Measurements from ENCODE around the gene NKD1. TPM values are rescaled to one million over a fixed set of nuclear protein-coding genes. Genes with fewer than 3 reads are reported as not detected.

The NKD1 gene
- total RNA-seq, 1 experiment from 2014 or later = 0.44 TPM

DNA sequence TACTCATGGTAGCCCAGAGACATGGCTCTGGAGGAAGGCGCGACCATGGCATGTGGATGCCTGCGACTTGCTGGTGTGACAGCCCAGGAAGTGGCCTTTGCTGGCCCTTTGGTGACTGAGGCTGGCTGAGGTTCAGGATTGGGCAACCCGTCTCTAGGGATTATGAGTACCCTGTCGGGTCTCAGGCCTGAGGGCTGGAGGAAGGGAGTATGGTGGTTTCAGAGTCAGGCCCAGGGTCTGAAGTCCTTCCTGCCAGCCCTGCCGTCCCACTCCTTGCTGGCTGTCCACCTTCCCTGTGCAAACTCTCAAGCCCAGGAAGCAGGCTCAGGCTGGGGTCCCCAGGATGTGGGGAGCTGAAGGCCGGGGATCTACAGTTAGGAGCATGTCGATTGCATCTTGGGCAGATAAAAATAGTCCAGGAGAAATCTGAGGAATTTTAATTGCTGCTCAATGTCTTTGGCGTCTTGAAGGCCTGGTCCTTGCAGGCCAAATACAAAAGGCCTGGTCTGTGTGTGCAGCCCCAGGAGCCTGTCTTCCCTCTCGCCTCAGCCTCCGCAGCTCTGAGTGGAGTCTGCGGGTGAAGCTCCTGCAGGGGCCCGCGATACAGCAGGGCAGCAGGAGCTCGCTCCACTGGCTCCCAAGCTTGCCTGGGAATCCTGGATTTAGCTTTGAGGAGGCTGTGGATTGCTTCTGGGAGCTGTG, 52.5 kb downstream of the NKD1 start:
- no peaks in the 10 kb centered on the region for H3K9me3 ChIP-seq (ENCODE audit: insufficient read depth, low read depth)
- no TSS peak for BruUV-seq (replicated peaks)
- ChIA-PET CTCF (no interaction called here), POLR2A (ENCODE audit: unreplicated experiment) (no interaction called here)
- H3K27ac ChIP-seq = no peak overlapping the region
- no peaks in the 10 kb centered on the region for H3K36me3 ChIP-seq (ENCODE audit: low read depth)
- H3K9me2 ChIP-seq (ENCODE audit: insufficient read depth) = no peaks in the 10 kb centered on the region
- H3K4me1 ChIP-seq (replicated peaks; ENCODE audit: insufficient read depth) = no peaks in the 10 kb centered on the region
- intact Hi-C loops (cut with micrococcal nuclease; ENCODE audit: unreplicated experiment) = no loop called here
- no peaks in the 10 kb centered on the region for H4K20me1 ChIP-seq (ENCODE audit: insufficient read depth)
- no peak overlapping the region for H2AFZ ChIP-seq
- H3K27me3 ChIP-seq (ENCODE audit: insufficient read depth, low read depth) = no peaks in the 10 kb centered on the region
- no peak overlapping the region for H3K4me2 ChIP-seq
- no peak for DNase-seq
- H3K79me2 ChIP-seq (ENCODE audit: low read depth) = no peaks in the 10 kb centered on the region
- no peak overlapping the region for H3K4me3 ChIP-seq
- TF ChIP-seq EZH2 (IDR thresholded peaks at IDR 0.05; ENCODE audit: low read depth) (no peak), CTCF (conservative IDR thresholded peaks at IDR 0.05) (no peak)
- no peaks in the 10 kb centered on the region for H3F3A ChIP-seq (ENCODE audit: insufficient read depth, low read depth)

- Histone ChIP-seq H2AFZ (no peak overlapping the region), H3K27me3 (ENCODE audit: insufficient read depth, low read depth) (no peaks in the 10 kb centered on the region), H3F3A (ENCODE audit: insufficient read depth, low read depth) (no peaks in the 10 kb centered on the region), H3K4me3 (no peak overlapping the region), H3K9me2 (ENCODE audit: insufficient read depth) (no peaks in the 10 kb centered on the region), H4K20me1 (ENCODE audit: insufficient read depth) (no peaks in the 10 kb centered on the region), H3K36me3 (ENCODE audit: low read depth) (no peaks in the 10 kb centered on the region), H3K79me2 (ENCODE audit: low read depth) (no peaks in the 10 kb centered on the region), H3K4me1 (replicated peaks; ENCODE audit: insufficient read depth) (no peaks in the 10 kb centered on the region), H3K9me3 (ENCODE audit: insufficient read depth, low read depth) (no peaks in the 10 kb centered on the region), H3K27ac (no peak overlapping the region), H3K4me2 (no peak overlapping the region)
- ChIA-PET POLR2A (ENCODE audit: unreplicated experiment) (no interaction called here), CTCF (no interaction called here)
- intact Hi-C loops (cut with micrococcal nuclease; ENCODE audit: unreplicated experiment) = no loop called here
- TF ChIP-seq EZH2 (IDR thresholded peaks at IDR 0.05; ENCODE audit: low read depth) (no peak), CTCF (conservative IDR thresholded peaks at IDR 0.05) (no peak)
- no TSS peak for BruUV-seq (replicated peaks)
- DNase-seq = no peak
Measured at GRCh38 chr16:50601341-50601740, 53.1 kb downstream of the NKD1 start.

- no peak overlapping the region for H2AFZ ChIP-seq
- no peak overlapping the region for H3K27ac ChIP-seq
- no TSS peak for BruUV-seq (replicated peaks)
- ChIA-PET POLR2A (ENCODE audit: unreplicated experiment) (interaction anchor here (0.7 kb wide), 1 partner anchor 17 kb away, joined by 5 read pairs; no protein-coding TSS in a partner anchor), CTCF (no interaction called here)
- no peak for TF ChIP-seq CTCF (conservative IDR thresholded peaks at IDR 0.05)
- TF ChIP-seq EZH2 (IDR thresholded peaks at IDR 0.05; ENCODE audit: low read depth) = no peak
- intact Hi-C loops (cut with micrococcal nuclease; ENCODE audit: unreplicated experiment) = no loop called here
- H3K79me2 ChIP-seq (ENCODE audit: low read depth) = no peaks in the 10 kb centered on the region
- no peak overlapping the region for H3K4me3 ChIP-seq
- no peaks in the 10 kb centered on the region for H3K27me3 ChIP-seq (ENCODE audit: insufficient read depth, low read depth)
- no peak overlapping the region for H3K4me2 ChIP-seq
- H3K9me3 ChIP-seq (ENCODE audit: insufficient read depth, low read depth) = no peaks in the 10 kb centered on the region
- H3F3A ChIP-seq (ENCODE audit: insufficient read depth, low read depth) = no peaks in the 10 kb centered on the region
- H3K36me3 ChIP-seq (ENCODE audit: low read depth) = no peaks in the 10 kb centered on the region
- DNase-seq = no peak
- no peaks in the 10 kb centered on the region for H3K4me1 ChIP-seq (replicated peaks; ENCODE audit: insufficient read depth)
- no peaks in the 10 kb centered on the region for H4K20me1 ChIP-seq (ENCODE audit: insufficient read depth)
- no peaks in the 10 kb centered on the region for H3K9me2 ChIP-seq (ENCODE audit: insufficient read depth)
Measured at GRCh38 chr16:50602126-50602525, 53.9 kb downstream of the NKD1 start.
